ENCODE measurements around the gene PRKCE.

DNA sequence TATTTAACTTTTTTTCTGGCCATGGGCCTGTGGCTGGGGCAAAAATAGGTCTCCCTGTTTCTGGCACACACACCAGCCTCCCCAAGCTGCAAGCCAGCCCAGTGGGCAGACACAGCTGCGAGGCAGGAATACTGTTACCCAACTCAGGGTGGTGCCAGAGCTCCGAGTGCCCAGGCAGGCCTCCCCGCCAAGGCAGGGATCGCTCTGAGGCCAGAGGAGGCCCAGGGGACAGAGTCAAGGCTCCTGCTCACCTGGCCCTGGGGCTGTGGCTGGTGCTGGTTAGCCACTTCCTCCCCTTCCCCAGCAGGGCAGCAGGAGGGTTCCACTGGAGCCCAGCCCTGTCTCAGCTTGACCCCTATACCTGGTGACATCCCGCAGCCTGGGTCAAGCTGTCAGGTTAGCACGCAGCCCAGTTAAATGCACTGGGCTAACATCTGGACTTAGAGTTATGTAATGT, 578.7 kb downstream of the PRKCE start:
- TF ChIP-seq SMC3 (IDR thresholded peaks at IDR 0.05; ENCODE audit: low read depth, low read length) (no peak; the same call in 1 of the 2 replicates), FOXJ3 (CRISPR knock-in tag; IDR thresholded peaks at IDR 0.05) (no peak), YY1 (IDR thresholded peaks at IDR 0.05; ENCODE audit: low read depth) (no peak), ELF1 (IDR thresholded peaks at IDR 0.05) (no peak), EP300 (IDR thresholded peaks at IDR 0.05; ENCODE audit: borderline replicate concordance in 1 of 2, low read depth in 1 of 2, low read length in 1 of 2) (no peak)
- TF ChIP-seq, protein P1, sequence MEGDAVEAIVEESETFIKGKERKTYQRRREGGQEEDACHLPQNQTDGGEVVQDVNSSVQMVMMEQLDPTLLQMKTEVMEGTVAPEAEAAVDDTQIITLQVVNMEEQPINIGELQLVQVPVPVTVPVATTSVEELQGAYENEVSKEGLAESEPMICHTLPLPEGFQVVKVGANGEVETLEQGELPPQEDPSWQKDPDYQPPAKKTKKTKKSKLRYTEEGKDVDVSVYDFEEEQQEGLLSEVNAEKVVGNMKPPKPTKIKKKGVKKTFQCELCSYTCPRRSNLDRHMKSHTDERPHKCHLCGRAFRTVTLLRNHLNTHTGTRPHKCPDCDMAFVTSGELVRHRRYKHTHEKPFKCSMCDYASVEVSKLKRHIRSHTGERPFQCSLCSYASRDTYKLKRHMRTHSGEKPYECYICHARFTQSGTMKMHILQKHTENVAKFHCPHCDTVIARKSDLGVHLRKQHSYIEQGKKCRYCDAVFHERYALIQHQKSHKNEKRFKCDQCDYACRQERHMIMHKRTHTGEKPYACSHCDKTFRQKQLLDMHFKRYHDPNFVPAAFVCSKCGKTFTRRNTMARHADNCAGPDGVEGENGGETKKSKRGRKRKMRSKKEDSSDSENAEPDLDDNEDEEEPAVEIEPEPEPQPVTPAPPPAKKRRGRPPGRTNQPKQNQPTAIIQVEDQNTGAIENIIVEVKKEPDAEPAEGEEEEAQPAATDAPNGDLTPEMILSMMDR (IDR thresholded peaks at IDR 0.05): no peak
- TF ChIP-seq, protein P2, sequence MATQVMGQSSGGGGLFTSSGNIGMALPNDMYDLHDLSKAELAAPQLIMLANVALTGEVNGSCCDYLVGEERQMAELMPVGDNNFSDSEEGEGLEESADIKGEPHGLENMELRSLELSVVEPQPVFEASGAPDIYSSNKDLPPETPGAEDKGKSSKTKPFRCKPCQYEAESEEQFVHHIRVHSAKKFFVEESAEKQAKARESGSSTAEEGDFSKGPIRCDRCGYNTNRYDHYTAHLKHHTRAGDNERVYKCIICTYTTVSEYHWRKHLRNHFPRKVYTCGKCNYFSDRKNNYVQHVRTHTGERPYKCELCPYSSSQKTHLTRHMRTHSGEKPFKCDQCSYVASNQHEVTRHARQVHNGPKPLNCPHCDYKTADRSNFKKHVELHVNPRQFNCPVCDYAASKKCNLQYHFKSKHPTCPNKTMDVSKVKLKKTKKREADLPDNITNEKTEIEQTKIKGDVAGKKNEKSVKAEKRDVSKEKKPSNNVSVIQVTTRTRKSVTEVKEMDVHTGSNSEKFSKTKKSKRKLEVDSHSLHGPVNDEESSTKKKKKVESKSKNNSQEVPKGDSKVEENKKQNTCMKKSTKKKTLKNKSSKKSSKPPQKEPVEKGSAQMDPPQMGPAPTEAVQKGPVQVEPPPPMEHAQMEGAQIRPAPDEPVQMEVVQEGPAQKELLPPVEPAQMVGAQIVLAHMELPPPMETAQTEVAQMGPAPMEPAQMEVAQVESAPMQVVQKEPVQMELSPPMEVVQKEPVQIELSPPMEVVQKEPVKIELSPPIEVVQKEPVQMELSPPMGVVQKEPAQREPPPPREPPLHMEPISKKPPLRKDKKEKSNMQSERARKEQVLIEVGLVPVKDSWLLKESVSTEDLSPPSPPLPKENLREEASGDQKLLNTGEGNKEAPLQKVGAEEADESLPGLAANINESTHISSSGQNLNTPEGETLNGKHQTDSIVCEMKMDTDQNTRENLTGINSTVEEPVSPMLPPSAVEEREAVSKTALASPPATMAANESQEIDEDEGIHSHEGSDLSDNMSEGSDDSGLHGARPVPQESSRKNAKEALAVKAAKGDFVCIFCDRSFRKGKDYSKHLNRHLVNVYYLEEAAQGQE (IDR thresholded peaks at IDR 0.05; ENCODE audit: low read depth, low read length): no peak

Data from SK-N-SH (cell line).